Endothelial cell of umbilical vein (primary cell): ENCODE measurements around the gene MLLT1. TPM values are rescaled to one million over a fixed set of nuclear protein-coding genes. Genes with fewer than 3 reads are reported as not detected.

ENCODE experiments used
- BruUV-seq: library from RNA; stranded (reverse); fragments of 400-500 nt; replicated peaks from 2 replicates; lab custom pipeline; 2021; lab: Mats Ljungman, UMichigan
- CTCF ChIA-PET: fragments of 300-600, 350-600 bp; sonication (Branson Sonifier 250); formaldehyde crosslinking; loops from one replicate; lab custom pipeline; 2021; ENCODE audit warnings: antibody characterized with exemption, inconsistent platforms; lab: Charles Lee
- POLR2A ChIA-PET: fragments of 300-600, 350-600 bp; sonication (Branson Sonifier 250); formaldehyde crosslinking; loops from one replicate; lab custom pipeline; 2021; ENCODE audit warnings: antibody characterized with exemption, inconsistent platforms; lab: Charles Lee
- DNase-seq: peaks from one replicate; pipeline ENCODE4 v3.0.0-alpha.2; 2011; ENCODE audit warnings: low read depth, low spot score
- FAIRE-seq: peaks from 2 replicates; lab custom pipeline; 2011; peaks lifted over from hg19 to GRCh38; lab: Jason Lieb, UNC
- H2AFZ ChIP-seq: 2 replicates; pipeline ENCODE4 v1.6.0; 2012; ENCODE audit warnings: low read depth, low read length, control low read depth, inconsistent platforms
- H3K27ac ChIP-seq: 2 replicates; pipeline ENCODE4 v1.5.1; 2011; ENCODE audit warnings: low read depth, mild to moderate bottlenecking, control low read depth, low read length, moderate library complexity; ENCODE audit not compliant: insufficient read depth
- H3K27me3 ChIP-seq, 2 experiments: 2 replicates each; pipeline versions ENCODE4 v1.6.0 to v1.6.1; 2011; ENCODE audit warnings: low read length in 2 of 2, mixed read lengths in 1 of 2; ENCODE audit not compliant: control insufficient read depth in 2 of 2, insufficient read depth in 2 of 2
- H3K36me3 ChIP-seq, 2 experiments: 2 replicates in 1 of 2; 3 replicates in 1 of 2; pipeline ENCODE4 v1.5.1; 2011; ENCODE audit warnings: low read length in 2 of 2, mild to moderate bottlenecking in 1 of 2, moderate library complexity in 1 of 2; ENCODE audit not compliant: control insufficient read depth in 2 of 2, insufficient read depth in 2 of 2; ENCODE audit errors: extremely low read depth in 1 of 2
- H3K4me1 ChIP-seq: 3 replicates; pipeline ENCODE4 v1.5.1; 2011; ENCODE audit warnings: mild to moderate bottlenecking, low read length; ENCODE audit not compliant: control insufficient read depth, insufficient read depth; ENCODE audit errors: extremely low read depth
- H3K4me2 ChIP-seq: 2 replicates; pipeline ENCODE4 v1.6.1; 2011; ENCODE audit warnings: low read length, control low read depth, mixed read lengths; ENCODE audit not compliant: insufficient read depth
- H3K4me3 ChIP-seq, 3 experiments: fragments of 200-600 bp in 1 of 3; sonication (generic), shearing (Covaris generic) in 1 of 3; replicated peaks in 1 of 3; 2 replicates each; pipeline ENCODE4 v1.5.1; 2011 to 2016; ENCODE audit warnings: control low read depth in 3 of 3, low read length in 3 of 3, mild to moderate bottlenecking in 2 of 3, inconsistent platforms in 1 of 3, low read depth in 1 of 3, moderate library complexity in 1 of 3; ENCODE audit not compliant: insufficient read depth in 1 of 3
- H3K79me2 ChIP-seq: 2 replicates; pipeline ENCODE4 v1.6.0; 2012; ENCODE audit warnings: low read length, inconsistent platforms; ENCODE audit not compliant: control insufficient read depth, insufficient read depth
- H3K9ac ChIP-seq: replicated peaks from 2 replicates; pipeline ENCODE3; 2011; ENCODE audit warnings: low read length, control low read depth; ENCODE audit not compliant: insufficient read depth; ENCODE audit errors: extremely low read depth
- H3K9me1 ChIP-seq: replicated peaks from 3 replicates; pipeline ENCODE4 v1.6.0; 2011; ENCODE audit warnings: mild to moderate bottlenecking, low read length; ENCODE audit not compliant: control insufficient read depth, insufficient read depth; ENCODE audit errors: extremely low read depth
- H3K9me3 ChIP-seq: replicated peaks from 2 replicates; pipeline ENCODE4 v1.5.1; 2012; ENCODE audit warnings: low read length, inconsistent platforms; ENCODE audit not compliant: control insufficient read depth, insufficient read depth
- H4K20me1 ChIP-seq: replicated peaks from 2 replicates; pipeline ENCODE3; 2011; ENCODE audit warnings: mild to moderate bottlenecking, low read length; ENCODE audit not compliant: control insufficient read depth, insufficient read depth; ENCODE audit errors: extremely low read depth
- CTCF ChIP-seq, 2 donors: IDR thresholded peaks; 1 replicate in 1 of 2; 2 replicates in 1 of 2; pipeline ENCODE4 v1.5.1; 2011; ENCODE audit warnings: low read length in 2 of 2, mild to moderate bottlenecking in 2 of 2, moderate library complexity in 2 of 2, control low read depth in 1 of 2, inconsistent platforms in 1 of 2, low read depth in 1 of 2; ENCODE audit not compliant: insufficient read depth in 1 of 2; ENCODE audit errors: extremely low read depth in 1 of 2
- EZH2 ChIP-seq: IDR thresholded peaks from 2 replicates; pipeline ENCODE4 v1.6.1; 2012; ENCODE audit warnings: borderline replicate concordance, low read depth, mild to moderate bottlenecking, moderate library complexity, low read length, inconsistent platforms; ENCODE audit not compliant: severe bottlenecking
- FOS ChIP-seq: IDR thresholded peaks from 2 replicates; pipeline ENCODE4 v1.6.1; 2011; ENCODE audit warnings: mild to moderate bottlenecking, low read length, moderate library complexity, borderline replicate concordance; ENCODE audit not compliant: insufficient read depth
- GATA2 ChIP-seq: IDR thresholded peaks from 2 replicates; pipeline ENCODE4 v1.7.0; 2011; ENCODE audit warnings: low read depth, mild to moderate bottlenecking, moderate library complexity, mixed read lengths, low read length; ENCODE audit not compliant: insufficient read length, insufficient read depth
- JUN ChIP-seq: IDR thresholded peaks from 2 replicates; pipeline ENCODE4 v1.6.1; 2011; ENCODE audit warnings: borderline replicate concordance, low read depth; ENCODE audit not compliant: insufficient read length, insufficient read depth
- MYC ChIP-seq: IDR thresholded peaks from one replicate; pipeline ENCODE4 v1.6.1; 2011; ENCODE audit warnings: mild to moderate bottlenecking, low read depth, low read length
- POLR2A ChIP-seq: IDR thresholded peaks from 2 replicates; pipeline ENCODE4 v1.6.1; 2012; ENCODE audit warnings: low read depth, mild to moderate bottlenecking, control low read depth, low read length
- POLR2AphosphoS5 ChIP-seq: IDR thresholded peaks from 2 replicates; pipeline ENCODE4 v1.6.1; 2012; ENCODE audit warnings: low read depth, mild to moderate bottlenecking, control low read depth, low read length, moderate library complexity; ENCODE audit not compliant: insufficient read depth
- dilution Hi-C: fragments of 300-500 bp; cut with MboI; formaldehyde crosslinking; loops from one replicate; pipeline ENCODE4 v1.15.0; 2019; ENCODE audit warnings: low sequenced_read_pairs; ENCODE audit not compliant: extremely low pct_ligation_motif_present
- intact Hi-C: fragments of 100-400 bp; cut with micrococcal nuclease; formaldehyde crosslinking; loops from one replicate; pipeline ENCODE4 v1.10.0; 2022
- polyA plus RNA-seq, 4 experiments: library from polyadenylated mRNA; depleted of rRNA in 3 of 4; stranded (reverse) in 3 of 4; unstranded in 1 of 4; fragments of >200 nt; gene quantifications; 2 replicates each; pipeline versions ENCODE4 v1.2.1 to v1.2.3, GENCODE V29; 2011 to 2012; ENCODE audit warnings: missing spikeins in 1 of 4
- total RNA-seq: library from RNA; stranded (reverse); gene quantifications from 2 replicates; pipeline ENCODE4 v1.2.3, GENCODE V29; 2021
- TF ChIP-seq, protein P1 (sequence below): IDR thresholded peaks from 2 replicates; pipeline ENCODE4 v1.6.1; 2011; ENCODE audit not compliant: insufficient read depth, insufficient read length

Gene MLLT1
- total and polyA plus RNA-seq, 2 donors (not counting 3 experiments of a cell fraction or from before 2014, with no cell fraction given): 43.9 to 84.8 TPM

- no peak for FAIRE-seq
- Histone ChIP-seq H3K9ac (no peak overlapping the region), H3K9me3 (no peaks in the 10 kb centered on the region)
Measured at GRCh38 chr19:6212403-6213265, 67.1 kb downstream of the MLLT1 start.

DNA sequence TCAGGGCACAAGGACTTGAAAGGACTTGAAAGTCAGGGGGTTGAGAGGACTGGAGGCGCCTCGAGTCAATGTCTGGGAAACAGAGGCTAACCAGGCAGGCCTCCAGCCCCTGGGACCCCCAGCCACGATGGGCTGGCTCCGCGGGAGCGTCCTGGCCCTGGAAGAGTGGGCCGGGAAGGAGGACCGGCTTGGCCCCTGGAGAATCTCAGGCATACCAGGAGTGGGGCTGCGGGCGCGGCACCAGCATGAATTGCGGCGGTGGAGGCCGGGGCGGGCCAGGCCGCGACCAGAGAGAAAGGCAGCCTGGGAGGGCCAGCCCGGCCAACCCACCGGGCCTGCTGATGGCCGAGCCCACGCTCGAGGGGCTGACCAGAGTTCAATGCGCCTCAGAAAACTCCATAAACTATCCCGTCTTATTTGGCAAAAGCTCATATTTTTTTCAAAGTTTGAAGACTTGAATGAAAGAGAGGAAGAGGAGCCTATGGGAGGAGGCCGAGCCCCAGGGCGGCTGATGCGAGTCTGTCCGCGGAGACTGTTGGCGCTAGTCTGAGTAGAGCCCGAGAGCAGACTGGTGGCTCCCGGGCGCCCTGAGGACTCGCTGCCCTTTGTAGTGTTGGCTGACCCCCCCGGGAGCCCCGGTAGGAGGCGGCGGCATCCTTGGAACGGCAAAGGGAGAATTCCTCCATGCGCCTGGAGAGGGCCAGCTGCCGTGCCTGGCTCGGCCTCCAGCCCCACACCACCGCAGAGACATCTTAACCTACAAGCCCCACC, 68.0 kb downstream of the MLLT1 start:
- CTCF ChIA-PET: no interaction called here
- Histone ChIP-seq H3K4me3 (no peak overlapping the region), H2AFZ (no peak overlapping the region), H3K36me3 (peaks cover 3 to 37% of the 10 kb centered on the region in 2 experiments), H3K4me1 (no peaks in the 10 kb centered on the region), H3K9me1 (no peaks in the 10 kb centered on the region), H4K20me1 (no peaks in the 10 kb centered on the region), H3K4me2 (no peak overlapping the region), H3K9ac (no peak overlapping the region), H3K79me2 (no peaks in the 10 kb centered on the region), H3K9me3 (no peaks in the 10 kb centered on the region), H3K27ac (no peak overlapping the region), H3K27me3 (no peaks in the 10 kb centered on the region)
- FAIRE-seq: no peak
- BruUV-seq: no TSS peak
- DNase-seq: no peak
- intact Hi-C loops: no loop called here
- POLR2A ChIA-PET: no interaction called here
- TF ChIP-seq, protein P1, sequence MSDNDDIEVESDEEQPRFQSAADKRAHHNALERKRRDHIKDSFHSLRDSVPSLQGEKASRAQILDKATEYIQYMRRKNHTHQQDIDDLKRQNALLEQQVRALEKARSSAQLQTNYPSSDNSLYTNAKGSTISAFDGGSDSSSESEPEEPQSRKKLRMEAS: no peak
- TF ChIP-seq JUN: no peak
- TF ChIP-seq POLR2A: no peak
- TF ChIP-seq GATA2: no peak
- TF ChIP-seq EZH2: no peak
- TF ChIP-seq FOS: no peak
- TF ChIP-seq CTCF (IDR thresholded peaks at IDR 0.05; ENCODE audit: extremely low read depth in 1 of 2, insufficient read depth in 1 of 2, low read depth in 1 of 2, low read length in 2 of 2): no peak
- no peak for TF ChIP-seq MYC
- no peak for TF ChIP-seq POLR2AphosphoS5
- dilution Hi-C loops: no loop called here

More at GRCh38 chr19:6212403-6213265, 67.1 kb downstream of the MLLT1 start:
- no peaks in the 10 kb centered on the region for H3K27me3 ChIP-seq
- BruUV-seq: no TSS peak
- no peak overlapping the region for H2AFZ ChIP-seq
- DNase-seq: no peak
- ChIA-PET CTCF (no interaction called here), POLR2A (no interaction called here)
- H3K4me2 ChIP-seq: no peak overlapping the region
- intact Hi-C loops: no loop called here
- H3K4me1 ChIP-seq: no peaks in the 10 kb centered on the region
- no peak overlapping the region for H3K4me3 ChIP-seq
- no peaks in the 10 kb centered on the region for H3K79me2 ChIP-seq
- H3K36me3 ChIP-seq: peaks cover 3 to 41% of the 10 kb centered on the region in 2 experiments
- no peaks in the 10 kb centered on the region for H3K9me1 ChIP-seq
- H3K27ac ChIP-seq: no peak overlapping the region
- TF ChIP-seq POLR2AphosphoS5 (no peak), JUN (no peak), EZH2 (no peak)
- TF ChIP-seq, protein P1: no peak
- H4K20me1 ChIP-seq: no peaks in the 10 kb centered on the region
- dilution Hi-C loops: no loop called here
